ENCODE data around the gene TGM2. TPM values are rescaled to one million over a fixed set of nuclear protein-coding genes. Genes with fewer than 3 reads are reported as not detected.

TGM2 gene
- total and polyA plus RNA-seq, 2 donors from 2014 or later, result 44.6 to 611 TPM

DNA sequence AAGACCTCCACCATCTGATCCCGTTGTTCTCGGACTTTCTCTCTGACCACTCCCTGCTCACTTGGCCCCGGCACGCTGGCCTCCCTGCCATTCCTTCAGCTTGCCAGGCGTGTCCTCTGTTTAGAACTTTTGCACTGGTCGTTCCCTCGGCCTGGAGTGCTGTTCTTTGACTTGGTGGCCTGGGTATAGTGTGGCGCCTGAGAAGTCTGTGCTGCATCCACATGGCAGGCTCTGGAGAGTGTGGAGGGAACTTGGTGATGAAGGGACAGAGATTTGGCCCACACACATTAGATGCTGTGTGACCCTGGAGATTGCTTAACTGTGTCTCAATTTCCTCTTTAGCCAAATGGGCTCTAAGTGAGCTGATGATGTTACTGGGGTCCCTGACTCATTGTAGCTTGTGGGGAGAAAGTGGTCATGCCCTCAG lies 13.0 kb upstream of the TGM2 start:
- Histone ChIP-seq H3K27me3 (ENCODE audit: control insufficient read depth, insufficient read depth, low read length) (no peaks in the 10 kb centered on the region), H3K4me3 (ENCODE audit: low read length in 3 of 3) (no peak overlapping the region), H3K27ac (ENCODE audit: low read depth in 2 of 2, low read length in 2 of 2) (no peak overlapping the region), H3K9me3 (ENCODE audit: control insufficient read depth in 2 of 3, insufficient read depth in 1 of 3, low read length in 3 of 3) (peaks cover 0 to 5% (median 0%) of the 10 kb centered on the region in 3 donors), H3K36me3 (ENCODE audit: control insufficient read depth in 2 of 3, insufficient read depth in 3 of 3, low read length in 3 of 3) (no peaks in the 10 kb centered on the region), H3K4me1 (ENCODE audit: control insufficient read depth in 2 of 3, insufficient read depth in 2 of 3, low read depth in 1 of 3, low read length in 3 of 3) (no peaks in the 10 kb centered on the region), H3K9ac (ENCODE audit: low read length in 3 of 3) (no peak overlapping the region)
- FAIRE-seq (no peak), DNase-seq (peak in 1 of 5 donors; percentile 35)
- intact Hi-C loops (cut with DNase I), result no loop called here
- TF ChIP-seq, protein P1, sequence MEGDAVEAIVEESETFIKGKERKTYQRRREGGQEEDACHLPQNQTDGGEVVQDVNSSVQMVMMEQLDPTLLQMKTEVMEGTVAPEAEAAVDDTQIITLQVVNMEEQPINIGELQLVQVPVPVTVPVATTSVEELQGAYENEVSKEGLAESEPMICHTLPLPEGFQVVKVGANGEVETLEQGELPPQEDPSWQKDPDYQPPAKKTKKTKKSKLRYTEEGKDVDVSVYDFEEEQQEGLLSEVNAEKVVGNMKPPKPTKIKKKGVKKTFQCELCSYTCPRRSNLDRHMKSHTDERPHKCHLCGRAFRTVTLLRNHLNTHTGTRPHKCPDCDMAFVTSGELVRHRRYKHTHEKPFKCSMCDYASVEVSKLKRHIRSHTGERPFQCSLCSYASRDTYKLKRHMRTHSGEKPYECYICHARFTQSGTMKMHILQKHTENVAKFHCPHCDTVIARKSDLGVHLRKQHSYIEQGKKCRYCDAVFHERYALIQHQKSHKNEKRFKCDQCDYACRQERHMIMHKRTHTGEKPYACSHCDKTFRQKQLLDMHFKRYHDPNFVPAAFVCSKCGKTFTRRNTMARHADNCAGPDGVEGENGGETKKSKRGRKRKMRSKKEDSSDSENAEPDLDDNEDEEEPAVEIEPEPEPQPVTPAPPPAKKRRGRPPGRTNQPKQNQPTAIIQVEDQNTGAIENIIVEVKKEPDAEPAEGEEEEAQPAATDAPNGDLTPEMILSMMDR (IDR thresholded peaks at IDR 0.05; ENCODE audit: borderline replicate concordance, extremely low read depth, insufficient read depth), result no peak

DNA sequence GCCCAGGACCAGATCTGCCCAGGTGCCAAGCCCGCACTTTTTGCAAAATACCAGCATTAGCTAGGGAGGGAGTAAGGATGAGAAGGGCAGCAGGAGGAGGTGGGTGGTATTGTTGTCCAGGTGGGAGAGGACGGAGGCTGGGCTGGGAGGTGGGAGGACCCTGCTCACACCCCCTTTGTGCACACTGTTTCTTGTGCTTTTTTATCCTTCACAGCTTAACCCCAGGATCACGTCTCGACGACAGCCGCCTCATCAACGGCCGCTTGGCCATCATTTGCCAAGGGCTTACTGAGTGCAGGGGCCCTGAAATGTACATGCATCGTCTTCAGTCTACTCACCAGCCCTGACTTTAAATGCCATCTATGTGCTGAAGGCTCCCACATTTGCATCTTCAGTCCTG lies 12.1 kb upstream of the TGM2 start:
- H3K4me1 ChIP-seq (ENCODE audit: control insufficient read depth in 2 of 3, insufficient read depth in 2 of 3, low read depth in 1 of 3, low read length in 3 of 3), result no peaks in the 10 kb centered on the region
- FAIRE-seq (no peak), DNase-seq (peak in 1 of 5 donors; percentile 33)
- no peaks in the 10 kb centered on the region for H3K36me3 ChIP-seq (ENCODE audit: control insufficient read depth in 2 of 3, insufficient read depth in 3 of 3, low read length in 3 of 3)
- no peaks in the 10 kb centered on the region for H3K27me3 ChIP-seq (ENCODE audit: control insufficient read depth, insufficient read depth, low read length)
- TF ChIP-seq, protein P1 (IDR thresholded peaks at IDR 0.05; ENCODE audit: borderline replicate concordance, extremely low read depth, insufficient read depth), result no peak
- H3K9me3 ChIP-seq (ENCODE audit: control insufficient read depth in 2 of 3, insufficient read depth in 1 of 3, low read length in 3 of 3), result peaks cover 0 to under 1% (median 0%) of the 10 kb centered on the region in 3 donors
- no peak overlapping the region for H3K27ac ChIP-seq (ENCODE audit: low read depth in 2 of 2, low read length in 2 of 2)
- H3K4me3 ChIP-seq (ENCODE audit: low read length in 3 of 3), result no peak overlapping the region
- intact Hi-C loops (cut with DNase I), result no loop called here
- H3K9ac ChIP-seq (ENCODE audit: low read length in 3 of 3), result no peak overlapping the region

DNA sequence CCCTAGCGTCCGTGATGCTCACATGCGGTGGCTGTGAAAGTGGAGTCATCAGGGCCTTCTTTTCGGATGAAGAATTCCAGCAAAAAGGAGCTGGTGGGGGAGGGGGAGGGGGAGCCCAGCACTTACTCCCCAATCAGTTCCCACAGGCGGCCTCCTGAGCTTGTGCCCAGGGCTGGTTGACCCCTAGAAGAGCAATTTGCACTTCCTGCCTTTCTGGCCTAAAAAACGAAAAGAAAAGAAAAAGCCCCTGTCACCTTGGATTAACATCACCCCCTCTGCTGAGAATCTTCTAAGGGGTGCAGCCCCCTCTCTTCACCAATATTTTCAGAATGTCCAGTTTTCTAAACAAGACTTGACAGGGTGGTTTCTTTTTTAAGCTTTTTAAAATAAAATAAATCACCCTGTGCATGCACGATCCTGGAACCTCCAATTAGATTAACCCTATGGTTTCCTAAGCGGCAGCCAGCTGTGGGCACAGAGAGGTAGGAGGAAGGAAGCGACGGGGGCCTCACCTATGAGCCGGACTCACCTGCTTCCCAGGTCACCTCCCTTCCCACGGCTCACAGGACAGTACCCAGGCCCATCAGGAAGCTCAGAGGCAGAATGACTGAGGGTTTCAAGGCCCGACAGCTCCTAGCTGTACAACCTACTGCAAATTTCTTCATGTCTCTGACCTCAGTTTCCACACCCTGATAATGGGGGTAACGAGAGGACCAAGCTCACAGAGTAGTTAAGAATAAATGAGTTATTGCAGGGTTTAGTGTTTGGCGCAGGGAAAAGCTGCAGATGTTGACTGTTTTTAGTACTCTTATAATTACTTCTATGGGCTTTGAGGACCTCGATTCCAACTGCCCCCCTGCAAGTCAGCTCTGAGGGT lies 10.5 kb upstream of the TGM2 start:
- DNase-seq (peak in 3 of 5 donors; percentile 41 to 62 (median 48)), FAIRE-seq (no peak)
- no peak overlapping the region for H3K4me3 ChIP-seq (ENCODE audit: low read length in 3 of 3)
- no peak overlapping the region for H3K27ac ChIP-seq (ENCODE audit: low read depth in 2 of 2, low read length in 2 of 2)
- no peaks in the 10 kb centered on the region for H3K36me3 ChIP-seq (ENCODE audit: control insufficient read depth in 2 of 3, insufficient read depth in 3 of 3, low read length in 3 of 3)
- H3K4me1 ChIP-seq (ENCODE audit: control insufficient read depth in 2 of 3, insufficient read depth in 2 of 3, low read depth in 1 of 3, low read length in 3 of 3), result no peaks in the 10 kb centered on the region
- intact Hi-C loops (cut with DNase I), result no loop called here
- no peaks in the 10 kb centered on the region for H3K27me3 ChIP-seq (ENCODE audit: control insufficient read depth, insufficient read depth, low read length)
- TF ChIP-seq, protein P1 (IDR thresholded peaks at IDR 0.05; ENCODE audit: borderline replicate concordance, extremely low read depth, insufficient read depth), result no peak
- no peaks in the 10 kb centered on the region for H3K9me3 ChIP-seq (ENCODE audit: control insufficient read depth in 2 of 3, insufficient read depth in 1 of 3, low read length in 3 of 3)
- H3K9ac ChIP-seq (ENCODE audit: low read length in 3 of 3), result no peak overlapping the region

Measured in kidney (tissue), 14 donors.